Suprapubic skin (tissue), 4 donors: ENCODE measurements around the gene MIA2.

Source experiments
- EP300 ChIP-seq: sonication (generic); formaldehyde crosslinking; IDR thresholded peaks from one replicate; pipeline ENCODE4 v1.6.1; 2017; ENCODE audit warnings: antibody characterized with exemption
- POLR2A ChIP-seq, 2 donors: fragments of 450-650 bp; IDR thresholded peaks; one replicate each; pipeline ENCODE4 v1.6.1; 2017; ENCODE audit warnings: antibody characterized with exemption in 2 of 2, mild to moderate bottlenecking in 2 of 2, moderate library complexity in 2 of 2
- POLR2AphosphoS5 ChIP-seq, 3 donors: sonication (generic); formaldehyde crosslinking; IDR thresholded peaks; one replicate each; pipeline ENCODE4 v1.6.1; 2017; ENCODE audit warnings: antibody characterized with exemption in 3 of 3
- TF ChIP-seq, protein P1 (sequence below), 2 donors: fragments of 200-600 bp in 1 of 2; fragments of 450-650 bp in 1 of 2; sonication (generic) in 1 of 2; IDR thresholded peaks; one replicate each; pipeline ENCODE4 v1.5.1; 2016 to 2019; ENCODE audit warnings: antibody characterized with exemption in 2 of 2, mild to moderate bottlenecking in 1 of 2, moderate library complexity in 1 of 2

DNA sequence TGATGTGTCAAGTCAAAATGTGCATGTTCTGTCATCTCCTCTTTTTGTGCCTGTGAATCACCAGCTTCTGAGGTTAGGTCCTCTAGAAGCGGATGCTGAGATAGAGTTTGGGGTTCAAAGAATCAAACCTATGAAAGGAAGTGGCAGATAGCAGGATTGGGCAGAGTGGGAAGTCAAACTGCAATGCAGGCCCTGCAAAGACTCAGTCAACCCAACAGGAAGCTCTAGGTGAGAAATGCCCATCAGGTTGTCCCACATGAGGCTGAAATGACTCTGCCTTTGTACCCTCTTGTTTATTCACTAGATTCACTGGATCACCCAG, 4.5 kb upstream of the MIA2 start:
- TF ChIP-seq, protein P1, sequence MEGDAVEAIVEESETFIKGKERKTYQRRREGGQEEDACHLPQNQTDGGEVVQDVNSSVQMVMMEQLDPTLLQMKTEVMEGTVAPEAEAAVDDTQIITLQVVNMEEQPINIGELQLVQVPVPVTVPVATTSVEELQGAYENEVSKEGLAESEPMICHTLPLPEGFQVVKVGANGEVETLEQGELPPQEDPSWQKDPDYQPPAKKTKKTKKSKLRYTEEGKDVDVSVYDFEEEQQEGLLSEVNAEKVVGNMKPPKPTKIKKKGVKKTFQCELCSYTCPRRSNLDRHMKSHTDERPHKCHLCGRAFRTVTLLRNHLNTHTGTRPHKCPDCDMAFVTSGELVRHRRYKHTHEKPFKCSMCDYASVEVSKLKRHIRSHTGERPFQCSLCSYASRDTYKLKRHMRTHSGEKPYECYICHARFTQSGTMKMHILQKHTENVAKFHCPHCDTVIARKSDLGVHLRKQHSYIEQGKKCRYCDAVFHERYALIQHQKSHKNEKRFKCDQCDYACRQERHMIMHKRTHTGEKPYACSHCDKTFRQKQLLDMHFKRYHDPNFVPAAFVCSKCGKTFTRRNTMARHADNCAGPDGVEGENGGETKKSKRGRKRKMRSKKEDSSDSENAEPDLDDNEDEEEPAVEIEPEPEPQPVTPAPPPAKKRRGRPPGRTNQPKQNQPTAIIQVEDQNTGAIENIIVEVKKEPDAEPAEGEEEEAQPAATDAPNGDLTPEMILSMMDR (IDR thresholded peaks at IDR 0.05) = no peak
- TF ChIP-seq POLR2A (IDR thresholded peaks at IDR 0.05) (no peak), EP300 (no peak), POLR2AphosphoS5 (IDR thresholded peaks at IDR 0.05) (no peak)
